ENCODE results near the gene DOK7. TPM values are rescaled to one million over a fixed set of nuclear protein-coding genes. Genes with fewer than 3 reads are reported as not detected.

DOK7 gene
- polyA plus RNA-seq, 1 experiment: not detected

GRCh38 chr4:3466691-3467600 is 3.8 kb downstream of the DOK7 start:
- CTCF ChIA-PET: interaction anchor here (0.6 to 2.2 kb wide), 3 partner anchors 8 to 14 kb away, joined by 3 to 10 read pairs (median 3); no protein-coding TSS in a partner anchor

GRCh38 chr4:3467601-3468031 is 4.5 kb downstream of the DOK7 start:
- H3K4me3 ChIP-seq (ENCODE audit: low read depth, low read length): no peak overlapping the region
- TF ChIP-seq CTCF (IDR thresholded peaks at IDR 0.05; ENCODE audit: insufficient read depth, low read depth, low read length): no peak
- no peaks in the 10 kb centered on the region for H3K36me3 ChIP-seq (ENCODE audit: control insufficient read depth, insufficient read depth, low read length)
- POLR2A ChIA-PET: no interaction called here
- CTCF ChIA-PET: interaction anchor here (0.6 to 2.2 kb wide), 2 partner anchors 9 to 12 kb away, joined by 3 to 10 read pairs; no protein-coding TSS in a partner anchor
- peaks cover 15% of the 10 kb centered on the region for H3K27me3 ChIP-seq (ENCODE audit: control insufficient read depth, insufficient read depth, low read length)
- no peak for DNase-seq (ENCODE audit: low read depth)

More at GRCh38 chr4:3466691-3467600, 3.8 kb downstream of the DOK7 start:
- no peaks in the 10 kb centered on the region for H3K36me3 ChIP-seq (ENCODE audit: control insufficient read depth, insufficient read depth, low read length)
- H3K4me3 ChIP-seq (ENCODE audit: low read depth, low read length): no peak overlapping the region
- POLR2A ChIA-PET: no interaction called here
- DNase-seq (ENCODE audit: low read depth): no peak
- TF ChIP-seq CTCF (IDR thresholded peaks at IDR 0.05; ENCODE audit: insufficient read depth, low read depth, low read length): no peak
- H3K27me3 ChIP-seq (ENCODE audit: control insufficient read depth, insufficient read depth, low read length): peaks cover 19% of the 10 kb centered on the region

GRCh38 chr4:3468154-3468553 is 5.0 kb downstream of the DOK7 start:
- Histone ChIP-seq H3K36me3 (ENCODE audit: control insufficient read depth, insufficient read depth, low read length) (no peaks in the 10 kb centered on the region), H3K27me3 (ENCODE audit: control insufficient read depth, insufficient read depth, low read length) (peaks cover 13% of the 10 kb centered on the region), H3K4me3 (ENCODE audit: low read depth, low read length) (no peak overlapping the region)
- no peak for TF ChIP-seq CTCF (IDR thresholded peaks at IDR 0.05; ENCODE audit: insufficient read depth, low read depth, low read length)
- ChIA-PET POLR2A (no interaction called here), CTCF (interaction anchor here (0.6 kb wide), 1 partner anchor 9 kb away, joined by 3 read pairs; no protein-coding TSS in a partner anchor)
- no peak for DNase-seq (ENCODE audit: low read depth)

- CTCF ChIA-PET: interaction anchor here (1.2 kb wide), 1 partner anchor 12 kb away, joined by 5 read pairs; no protein-coding TSS in a partner anchor
- Histone ChIP-seq H3K4me3 (ENCODE audit: low read depth, low read length) (no peak overlapping the region), H3K36me3 (ENCODE audit: control insufficient read depth, insufficient read depth, low read length) (no peaks in the 10 kb centered on the region), H3K27me3 (ENCODE audit: control insufficient read depth, insufficient read depth, low read length) (peaks cover 10% of the 10 kb centered on the region)
- TF ChIP-seq CTCF (IDR thresholded peaks at IDR 0.05; ENCODE audit: insufficient read depth, low read depth, low read length): no peak
- DNase-seq (ENCODE audit: low read depth): no peak
- POLR2A ChIA-PET: no interaction called here
Observed at GRCh38 chr4:3468804-3469203, 5.7 kb downstream of the DOK7 start.

Data from BJ (cell line).